K562 (cell line): ENCODE results near the gene EEPD1. TPM values are rescaled to one million over a fixed set of nuclear protein-coding genes. Genes with fewer than 3 reads are reported as not detected.
A peak's percentile ranks its signal among the peaks of the same experiment; 100 is the strongest.

Experiments used
- ATAC-seq: fragments of 200-7000 bp; cut with Tn5 transposase; 3 replicates; pipeline ENCODE4 v1.9.1; 2020; ENCODE audit warnings: moderate library complexity
- BruUV-seq: library from RNA; stranded (reverse); fragments of 400-500 nt; replicated peaks from 2 replicates; lab custom pipeline; 2021; lab: Mats Ljungman, UMichigan
- CTCF ChIA-PET: fragments of 300-600 bp; formaldehyde crosslinking; extraction: SDS; loops from one replicate; lab custom pipeline; 2021; ENCODE audit warnings: low intra/inter-chr PET ratio; lab: Yijun Ruan, JAX
- POLR2A ChIA-PET: fragments of 300-600, 350-650 bp; sonication (Branson Sonifier 250); formaldehyde crosslinking; extraction: SDS; loops from one replicate; lab custom pipeline; 2021; ENCODE audit warnings: antibody characterized with exemption, inconsistent platforms; lab: Yijun Ruan, JAX
- DNase-seq, 4 experiments: peaks; one replicate each; pipeline versions ENCODE4 v3.0.0 to v3.0.0-alpha.2; 2011 to 2018; ENCODE audit warnings: low spot score in 3 of 4, mixed read lengths in 3 of 4; ENCODE audit errors: extremely low read depth in 1 of 4
- FAIRE-seq: peaks from 2 replicates; lab custom pipeline; 2011; peaks lifted over from hg19 to GRCh38; lab: Jason Lieb, UNC
- H2AFZ ChIP-seq: 2 replicates; pipeline ENCODE4 v1.6.0; 2011; ENCODE audit warnings: low read depth, low read length, control low read depth, inconsistent platforms
- H3K27ac ChIP-seq: fragments of 200-600 bp; 3 replicates; pipeline ENCODE4 v1.8.0; 2011; ENCODE audit warnings: low read depth, mild to moderate bottlenecking, control low read depth, inconsistent platforms, low read length, moderate library complexity, mixed read lengths; ENCODE audit errors: extremely low read depth
- H3K27me3 ChIP-seq, 2 experiments: fragments of 300-600 bp in 1 of 2; 2 replicates in 1 of 2; 3 replicates in 1 of 2; pipeline versions ENCODE4 v1.6.0 to v1.8.0; 2011; ENCODE audit warnings: inconsistent platforms in 2 of 2, low read length in 2 of 2, mild to moderate bottlenecking in 1 of 2, mixed read lengths in 1 of 2, moderate library complexity in 1 of 2; ENCODE audit not compliant: control insufficient read depth in 2 of 2, insufficient read depth in 2 of 2
- H3K36me3 ChIP-seq: fragments of 300-600 bp; 3 replicates; pipeline ENCODE4 v1.8.0; 2011; ENCODE audit warnings: mild to moderate bottlenecking, low read length, inconsistent platforms; ENCODE audit not compliant: control insufficient read depth, insufficient read depth
- H3K4me1 ChIP-seq, 2 experiments: fragments of 200-600 bp in 1 of 2; replicated peaks in 1 of 2; 2 replicates in 1 of 2; 3 replicates in 1 of 2; pipeline versions ENCODE4 v1.5.1 to v1.8.0; 2011; ENCODE audit warnings: inconsistent platforms in 2 of 2, low read length in 2 of 2, mild to moderate bottlenecking in 1 of 2, mixed read lengths in 1 of 2, moderate library complexity in 1 of 2; ENCODE audit not compliant: control insufficient read depth in 2 of 2, insufficient read depth in 2 of 2
- H3K4me2 ChIP-seq: 2 replicates; pipeline ENCODE4 v1.6.1; 2011; ENCODE audit warnings: low read length, control low read depth, inconsistent platforms, mixed read lengths; ENCODE audit not compliant: insufficient read depth
- H3K4me3 ChIP-seq: fragments of 200-600 bp; sonication (generic), shearing (Covaris generic); 2 replicates; pipeline ENCODE4 v1.5.1; 2016; ENCODE audit warnings: control low read depth, inconsistent platforms
- H3K79me2 ChIP-seq: fragments of 200-600 bp; 3 replicates; pipeline ENCODE4 v1.8.0; 2011; ENCODE audit warnings: low read length, inconsistent platforms; ENCODE audit not compliant: control insufficient read depth, insufficient read depth
- H3K9ac ChIP-seq, 2 experiments: 2 replicates each; pipeline versions ENCODE4 v1.6.0 to v1.6.1; 2011; ENCODE audit warnings: low read depth in 2 of 2, low read length in 2 of 2, control low read depth in 1 of 2, inconsistent platforms in 1 of 2, mild to moderate bottlenecking in 1 of 2, mixed read lengths in 1 of 2; ENCODE audit not compliant: insufficient read depth in 1 of 2
- H3K9me1 ChIP-seq: one replicate; pipeline ENCODE4 v1.6.0; 2011; ENCODE audit warnings: inconsistent platforms, mild to moderate bottlenecking, low read length, moderate library complexity; ENCODE audit not compliant: control insufficient read depth, insufficient read depth
- H3K9me3 ChIP-seq: replicated peaks from 2 replicates; pipeline ENCODE4 v1.5.1; 2011; ENCODE audit warnings: low read depth, low read length, inconsistent platforms; ENCODE audit not compliant: control insufficient read depth, insufficient read depth
- H4K20me1 ChIP-seq: replicated peaks from 2 replicates; pipeline ENCODE4 v1.6.1; 2011; ENCODE audit warnings: low read length, inconsistent platforms, mixed read lengths; ENCODE audit not compliant: control insufficient read depth, insufficient read depth
- ATF3 ChIP-seq, 2 experiments: fragments of 450-650 bp in 1 of 2; sonication (generic) in 1 of 2; formaldehyde crosslinking in 1 of 2; IDR thresholded peaks in 1 of 2; conservative IDR thresholded peaks in 1 of 2; 2 replicates each; pipeline versions ENCODE4 v1.6.1 to v1.8.1; 2016 to 2023; ENCODE audit warnings: mild to moderate bottlenecking in 2 of 2, moderate library complexity in 2 of 2, inconsistent platforms in 1 of 2, missing genetic modification reagents in 1 of 2
- CEBPB ChIP-seq: fragments of 450-650 bp; IDR thresholded peaks from 2 replicates; pipeline ENCODE4 v1.6.1; 2016; ENCODE audit warnings: missing genetic modification characterization, missing compliant biosample characterization
- CEBPG ChIP-seq, 3 experiments: fragments of 200-800 bp in 1 of 3; sonication (Bioruptor generic) in 1 of 3; sonication (generic) in 1 of 3; formaldehyde crosslinking in 1 of 3; IDR thresholded peaks in 2 of 3; conservative IDR thresholded peaks in 1 of 3; 2 replicates each; pipeline versions ENCODE4 v1.6.1 to v1.8.0; 2016 to 2022; ENCODE audit warnings: missing compliant biosample characterization in 2 of 3, missing genetic modification characterization in 2 of 3, mild to moderate bottlenecking in 1 of 3, missing genetic modification reagents in 1 of 3
- USF1 ChIP-seq: sonication (generic); formaldehyde crosslinking; IDR thresholded peaks from 2 replicates; pipeline ENCODE4 v1.9.0; 2022; ENCODE audit warnings: mild to moderate bottlenecking, missing genetic modification reagents
- ZBED1 ChIP-seq: IDR thresholded peaks from 2 replicates; pipeline ENCODE4 v1.6.1; 2014
- ZNF609 ChIP-seq: sonication (generic); formaldehyde crosslinking; IDR thresholded peaks from 2 replicates; pipeline ENCODE4 v1.8.1; 2023; ENCODE audit warnings: missing genetic modification reagents, mild to moderate bottlenecking, borderline replicate concordance
- WGBS: fragments of 100-300 bp; shearing (Covaris generic); methylation state at CpG from one replicate; pipeline ENCODE4 v1.1.6; 2016; ENCODE audit warnings: low coverage, mixed read lengths; ENCODE audit not compliant: insufficient coverage; ENCODE audit errors: missing lambda C conversion rate; 5-methylcytosine and 5-hydroxymethylcytosine counted together
- in situ Hi-C: fragments of 300-500 bp; cut with MboI; formaldehyde crosslinking; loops from 4 replicates; pipeline ENCODE4 v1.15.0; 2018; ENCODE audit warnings: inconsistent platforms, mixed read lengths
- intact Hi-C: fragments of 100-400 bp; cut with micrococcal nuclease; formaldehyde crosslinking; loops from 2 replicates; pipeline ENCODE4 v1.14.2; 2022
- polyA plus RNA-seq, 8 experiments: library from polyadenylated mRNA; depleted of rRNA in 4 of 8; stranded (reverse) in 5 of 8; unstranded in 3 of 8; fragments of >200 nt; fragmentation: Nextera tagmentation in 2 of 8; fragmentation: Illumina TruSeq in 1 of 8; extraction: Ambion mirVana in 2 of 8; extraction: Trizol in 1 of 8; gene quantifications; 2 replicates each; pipeline versions ENCODE4 v1.2.1 to v1.2.3, GENCODE V29; 2011 to 2014; ENCODE audit warnings: inconsistent platforms in 1 of 8, missing spikeins in 1 of 8
- total RNA-seq, 7 experiments: library from RNA; depleted of rRNA in 6 of 7; stranded (reverse); fragments of >200 nt in 6 of 7; fragmentation: Illumina TruSeq in 2 of 7; extraction: Trizol in 2 of 7; gene quantifications; 2 replicates each; pipeline versions ENCODE4 v1.2.1 to v1.2.3, GENCODE V29; 2011 to 2021; ENCODE audit warnings: low replicate concordance in 1 of 7

Gene EEPD1
- total and polyA plus RNA-seq, 9 of the 15 experiments (the other 6 are each of a cell fraction or from before 2014, with no cell fraction given), result 0.01 to 1.5 (median 0.74) TPM; not detected in 1

- WGBS, result 6% methylated on average over 5 of the region's 5 CpGs
- no TSS peak for BruUV-seq
- intact Hi-C loops, result no loop called here
- H2AFZ ChIP-seq, result no peak overlapping the region
- TF ChIP-seq ZBED1 (no peak), ZNF609 (CRISPR knock-in tag) (no peak), ATF3 (IDR thresholded peaks at IDR 0.05) (peak; percentile 79), ATF3 (CRISPR knock-in tag; conservative IDR thresholded peaks at IDR 0.05) (no peak), CEBPG (CRISPR knock-in tag; IDR thresholded peaks at IDR 0.05) (no peak), CEBPG (tag; conservative IDR thresholded peaks at IDR 0.05 in 1 of 2, IDR thresholded peaks at IDR 0.05 in 1 of 2) (peak; percentile 56 to 88; a peak in 2 of 4 replicates), CEBPB (peak; percentile 79), USF1 (CRISPR knock-in tag) (no peak)
- TF ChIP-seq, all 486 proteins: peak for 3
- Histone ChIP-seq H4K20me1 (no peaks in the 10 kb centered on the region), H3K36me3 (no peaks in the 10 kb centered on the region), H3K79me2 (no peaks in the 10 kb centered on the region), H3K4me2 (no peak overlapping the region), H3K27me3 (peaks cover 0 to 10% of the 10 kb centered on the region in 2 experiments; a peak in 3 of 5 replicates), H3K27ac (no peak overlapping the region), H3K4me1 (peaks cover 0 to 11% of the 10 kb centered on the region in 2 experiments; a peak in 4 of 5 replicates), H3K9me1 (no peaks in the 10 kb centered on the region), H3K9me3 (no peaks in the 10 kb centered on the region), H3K4me3 (no peak overlapping the region), H3K9ac (no peak overlapping the region)
- ATAC-seq, result no peak
- DNase-seq, result no peak
- POLR2A ChIA-PET, result interaction anchor here (1.1 kb wide), 1 partner anchor 10 kb away, joined by 4 read pairs; no protein-coding TSS in a partner anchor
- FAIRE-seq, result no peak
- in situ Hi-C loops, result no loop called here
- CTCF ChIA-PET, result no interaction called here
Measured at GRCh38 chr7:36201122-36201723, 48.2 kb downstream of the EEPD1 start.
